Measurements from ENCODE around the gene TAL2. TPM values are rescaled to one million over a fixed set of nuclear protein-coding genes. Genes with fewer than 3 reads are reported as not detected.

Gene TAL2
- total RNA-seq, 2 experiments from 2014 or later: not detected

- POLR2A ChIA-PET: interaction anchor here (1.1 kb wide), 1 partner anchor 56 kb away, joined by 3 read pairs; no protein-coding TSS in a partner anchor
- intact Hi-C loops (cut with micrococcal nuclease; ENCODE audit: unreplicated experiment): loop anchor here (1.0 kb wide), 1 partner anchor 80 kb away; no protein-coding TSS in a partner anchor
- H3K9me2 ChIP-seq (ENCODE audit: insufficient read depth, low read length): no peaks in the 10 kb centered on the region
- H3K9me3 ChIP-seq (ENCODE audit: low read length): no peaks in the 10 kb centered on the region
- no peak overlapping the region for H3K27ac ChIP-seq (ENCODE audit: low read depth, low read length, poor library complexity, severe bottlenecking)
- no peak overlapping the region for H3K4me2 ChIP-seq (ENCODE audit: low read length)
- no peaks in the 10 kb centered on the region for H3K4me1 ChIP-seq (ENCODE audit: insufficient read depth, low read length, poor library complexity, severe bottlenecking)
- no peaks in the 10 kb centered on the region for H4K20me1 ChIP-seq (ENCODE audit: insufficient read depth, low read length)
- no peak overlapping the region for H2AFZ ChIP-seq (ENCODE audit: low read length)
- no peaks in the 10 kb centered on the region for H3K79me2 ChIP-seq (ENCODE audit: insufficient read depth, low read depth, low read length)
- DNase-seq (ENCODE audit: low spot score): peak; percentile 13
- TF ChIP-seq EZH2phosphoT487 (IDR thresholded peaks at IDR 0.05; ENCODE audit: borderline replicate concordance, low read depth, low read length): no peak
- peak; percentile 86 for TF ChIP-seq CTCF (conservative IDR thresholded peaks at IDR 0.05; ENCODE audit: low read length)
- no peaks in the 10 kb centered on the region for H3K36me3 ChIP-seq (ENCODE audit: insufficient read depth, low read length)
- CTCF ChIA-PET (ENCODE audit: unreplicated experiment): no interaction called here
- H3K4me3 ChIP-seq (ENCODE audit: low read depth, low read length, poor library complexity, severe bottlenecking): no peak overlapping the region
- BruUV-seq (replicated peaks): no TSS peak
Measured at GRCh38 chr9:105637787-105638395, 24.4 kb upstream of the TAL2 start.

- H3K36me3 ChIP-seq (ENCODE audit: insufficient read depth, low read length): no peaks in the 10 kb centered on the region
- H3K79me2 ChIP-seq (ENCODE audit: insufficient read depth, low read depth, low read length): no peaks in the 10 kb centered on the region
- H4K20me1 ChIP-seq (ENCODE audit: insufficient read depth, low read length): no peaks in the 10 kb centered on the region
- TF ChIP-seq EZH2phosphoT487 (IDR thresholded peaks at IDR 0.05; ENCODE audit: borderline replicate concordance, low read depth, low read length) (no peak), CTCF (conservative IDR thresholded peaks at IDR 0.05; ENCODE audit: low read length) (no peak)
- no peak overlapping the region for H3K27ac ChIP-seq (ENCODE audit: low read depth, low read length, poor library complexity, severe bottlenecking)
- no peaks in the 10 kb centered on the region for H3K9me2 ChIP-seq (ENCODE audit: insufficient read depth, low read length)
- no peak overlapping the region for H2AFZ ChIP-seq (ENCODE audit: low read length)
- DNase-seq (ENCODE audit: low spot score): no peak
- no peaks in the 10 kb centered on the region for H3K9me3 ChIP-seq (ENCODE audit: low read length)
- H3K4me3 ChIP-seq (ENCODE audit: low read depth, low read length, poor library complexity, severe bottlenecking): no peak overlapping the region
- POLR2A ChIA-PET: interaction anchor here (1.5 kb wide), 1 partner anchor 20 kb away, joined by 3 read pairs; no protein-coding TSS in a partner anchor
- no peaks in the 10 kb centered on the region for H3K4me1 ChIP-seq (ENCODE audit: insufficient read depth, low read length, poor library complexity, severe bottlenecking)
- intact Hi-C loops (cut with micrococcal nuclease; ENCODE audit: unreplicated experiment): no loop called here
- no peak overlapping the region for H3K4me2 ChIP-seq (ENCODE audit: low read length)
- BruUV-seq (replicated peaks): no TSS peak
- CTCF ChIA-PET (ENCODE audit: unreplicated experiment): no interaction called here
Measured at GRCh38 chr9:105639936-105640335, 22.3 kb upstream of the TAL2 start.

- Histone ChIP-seq H3K4me1 (ENCODE audit: insufficient read depth, low read length, poor library complexity, severe bottlenecking) (no peaks in the 10 kb centered on the region), H3K27ac (ENCODE audit: low read depth, low read length, poor library complexity, severe bottlenecking) (no peak overlapping the region), H4K20me1 (ENCODE audit: insufficient read depth, low read length) (no peaks in the 10 kb centered on the region), H3K36me3 (ENCODE audit: insufficient read depth, low read length) (no peaks in the 10 kb centered on the region), H3K4me3 (ENCODE audit: low read depth, low read length, poor library complexity, severe bottlenecking) (no peak overlapping the region), H3K9me3 (ENCODE audit: low read length) (no peaks in the 10 kb centered on the region), H3K9me2 (ENCODE audit: insufficient read depth, low read length) (no peaks in the 10 kb centered on the region), H3K79me2 (ENCODE audit: insufficient read depth, low read depth, low read length) (no peaks in the 10 kb centered on the region), H3K4me2 (ENCODE audit: low read length) (no peak overlapping the region), H2AFZ (ENCODE audit: low read length) (no peak overlapping the region)
- CTCF ChIA-PET (ENCODE audit: unreplicated experiment): no interaction called here
- no peak for DNase-seq (ENCODE audit: low spot score)
- POLR2A ChIA-PET: no interaction called here
- BruUV-seq (replicated peaks): no TSS peak
- intact Hi-C loops (cut with micrococcal nuclease; ENCODE audit: unreplicated experiment): no loop called here
- TF ChIP-seq EZH2phosphoT487 (IDR thresholded peaks at IDR 0.05; ENCODE audit: borderline replicate concordance, low read depth, low read length): no peak
- TF ChIP-seq CTCF (conservative IDR thresholded peaks at IDR 0.05; ENCODE audit: low read length): no peak
Measured at GRCh38 chr9:105643795-105644194, 18.5 kb upstream of the TAL2 start.

Data from OCI-LY7 (cell line).